Panc1 (cell line): ENCODE results near the gene SPEM3.

Experiments
- POLR2AphosphoS5 ChIP-seq: IDR thresholded peaks from 2 replicates; pipeline ENCODE4 v1.6.1; 2012; ENCODE audit warnings: mild to moderate bottlenecking, low read depth, low read length, moderate library complexity
- TCF7L2 ChIP-seq: IDR thresholded peaks from 2 replicates; pipeline ENCODE4 v1.6.1; 2011; ENCODE audit warnings: mild to moderate bottlenecking, low read depth, low read length, inconsistent platforms
- TF ChIP-seq, protein P1 (sequence below): fragments of 450-650 bp; IDR thresholded peaks from 2 replicates; pipeline ENCODE4 v1.5.1; 2017; ENCODE audit warnings: mild to moderate bottlenecking
- TF ChIP-seq, protein P2 (sequence below), 2 experiments: IDR thresholded peaks; 2 replicates each; pipeline ENCODE4 v1.6.1; 2011 to 2012; ENCODE audit warnings: low read depth in 2 of 2, control low read depth in 1 of 2, low read length in 1 of 2, mild to moderate bottlenecking in 1 of 2, moderate library complexity in 1 of 2; ENCODE audit not compliant: insufficient read depth in 1 of 2

DNA sequence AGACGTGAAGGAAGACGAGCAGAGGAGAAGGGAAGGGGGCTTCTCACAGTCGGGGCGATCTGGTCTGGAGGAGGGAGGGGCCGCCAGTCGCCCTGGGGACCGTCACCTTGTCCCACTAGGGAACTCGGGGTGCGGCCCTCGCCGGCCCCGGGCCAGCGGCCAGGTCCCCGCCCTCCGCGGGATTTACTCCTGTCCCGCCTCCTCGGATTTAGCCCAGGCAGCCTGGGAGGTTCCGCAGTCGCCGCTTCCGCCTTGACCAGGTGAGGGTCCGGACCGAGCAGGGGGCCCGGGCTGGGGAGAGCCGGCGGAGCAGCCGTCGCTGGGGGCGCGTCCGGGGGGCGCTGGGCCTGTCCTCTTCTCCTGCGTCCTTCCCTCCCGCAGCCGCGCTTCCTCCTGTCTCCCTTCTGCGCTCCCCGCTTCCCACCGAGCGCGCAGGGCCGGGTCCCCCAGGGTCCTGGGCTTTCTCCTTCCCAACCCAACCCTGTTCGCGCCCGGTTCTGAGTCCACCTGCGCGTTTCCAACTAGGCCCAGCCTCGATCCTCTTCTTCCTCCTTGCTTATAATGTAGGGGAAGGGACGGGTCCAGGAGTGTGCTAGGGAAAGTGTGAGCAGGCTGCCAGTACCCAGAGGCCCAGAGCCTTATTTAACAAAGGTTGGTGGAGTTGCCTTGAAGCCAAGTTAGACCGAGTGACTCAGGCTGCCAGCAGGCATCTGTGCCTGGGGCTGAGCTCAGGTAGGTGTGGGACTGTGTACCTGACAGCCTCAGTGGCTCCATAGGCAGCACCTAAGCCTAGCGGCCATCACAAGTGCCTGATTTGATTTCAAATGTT lies 47.6 kb upstream of the SPEM3 start, which contains the start of gene TNK1:
- TF ChIP-seq, protein P1, sequence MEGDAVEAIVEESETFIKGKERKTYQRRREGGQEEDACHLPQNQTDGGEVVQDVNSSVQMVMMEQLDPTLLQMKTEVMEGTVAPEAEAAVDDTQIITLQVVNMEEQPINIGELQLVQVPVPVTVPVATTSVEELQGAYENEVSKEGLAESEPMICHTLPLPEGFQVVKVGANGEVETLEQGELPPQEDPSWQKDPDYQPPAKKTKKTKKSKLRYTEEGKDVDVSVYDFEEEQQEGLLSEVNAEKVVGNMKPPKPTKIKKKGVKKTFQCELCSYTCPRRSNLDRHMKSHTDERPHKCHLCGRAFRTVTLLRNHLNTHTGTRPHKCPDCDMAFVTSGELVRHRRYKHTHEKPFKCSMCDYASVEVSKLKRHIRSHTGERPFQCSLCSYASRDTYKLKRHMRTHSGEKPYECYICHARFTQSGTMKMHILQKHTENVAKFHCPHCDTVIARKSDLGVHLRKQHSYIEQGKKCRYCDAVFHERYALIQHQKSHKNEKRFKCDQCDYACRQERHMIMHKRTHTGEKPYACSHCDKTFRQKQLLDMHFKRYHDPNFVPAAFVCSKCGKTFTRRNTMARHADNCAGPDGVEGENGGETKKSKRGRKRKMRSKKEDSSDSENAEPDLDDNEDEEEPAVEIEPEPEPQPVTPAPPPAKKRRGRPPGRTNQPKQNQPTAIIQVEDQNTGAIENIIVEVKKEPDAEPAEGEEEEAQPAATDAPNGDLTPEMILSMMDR: no peak
- TF ChIP-seq POLR2AphosphoS5: no peak
- TF ChIP-seq, protein P2, sequence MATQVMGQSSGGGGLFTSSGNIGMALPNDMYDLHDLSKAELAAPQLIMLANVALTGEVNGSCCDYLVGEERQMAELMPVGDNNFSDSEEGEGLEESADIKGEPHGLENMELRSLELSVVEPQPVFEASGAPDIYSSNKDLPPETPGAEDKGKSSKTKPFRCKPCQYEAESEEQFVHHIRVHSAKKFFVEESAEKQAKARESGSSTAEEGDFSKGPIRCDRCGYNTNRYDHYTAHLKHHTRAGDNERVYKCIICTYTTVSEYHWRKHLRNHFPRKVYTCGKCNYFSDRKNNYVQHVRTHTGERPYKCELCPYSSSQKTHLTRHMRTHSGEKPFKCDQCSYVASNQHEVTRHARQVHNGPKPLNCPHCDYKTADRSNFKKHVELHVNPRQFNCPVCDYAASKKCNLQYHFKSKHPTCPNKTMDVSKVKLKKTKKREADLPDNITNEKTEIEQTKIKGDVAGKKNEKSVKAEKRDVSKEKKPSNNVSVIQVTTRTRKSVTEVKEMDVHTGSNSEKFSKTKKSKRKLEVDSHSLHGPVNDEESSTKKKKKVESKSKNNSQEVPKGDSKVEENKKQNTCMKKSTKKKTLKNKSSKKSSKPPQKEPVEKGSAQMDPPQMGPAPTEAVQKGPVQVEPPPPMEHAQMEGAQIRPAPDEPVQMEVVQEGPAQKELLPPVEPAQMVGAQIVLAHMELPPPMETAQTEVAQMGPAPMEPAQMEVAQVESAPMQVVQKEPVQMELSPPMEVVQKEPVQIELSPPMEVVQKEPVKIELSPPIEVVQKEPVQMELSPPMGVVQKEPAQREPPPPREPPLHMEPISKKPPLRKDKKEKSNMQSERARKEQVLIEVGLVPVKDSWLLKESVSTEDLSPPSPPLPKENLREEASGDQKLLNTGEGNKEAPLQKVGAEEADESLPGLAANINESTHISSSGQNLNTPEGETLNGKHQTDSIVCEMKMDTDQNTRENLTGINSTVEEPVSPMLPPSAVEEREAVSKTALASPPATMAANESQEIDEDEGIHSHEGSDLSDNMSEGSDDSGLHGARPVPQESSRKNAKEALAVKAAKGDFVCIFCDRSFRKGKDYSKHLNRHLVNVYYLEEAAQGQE (IDR thresholded peaks at IDR 0.05; ENCODE audit: insufficient read depth in 1 of 2, low read depth in 2 of 2, low read length in 1 of 2): no peak
- TF ChIP-seq TCF7L2: no peak
